ENCODE results near the gene AMOTL2.

The AMOTL2 gene

DNA sequence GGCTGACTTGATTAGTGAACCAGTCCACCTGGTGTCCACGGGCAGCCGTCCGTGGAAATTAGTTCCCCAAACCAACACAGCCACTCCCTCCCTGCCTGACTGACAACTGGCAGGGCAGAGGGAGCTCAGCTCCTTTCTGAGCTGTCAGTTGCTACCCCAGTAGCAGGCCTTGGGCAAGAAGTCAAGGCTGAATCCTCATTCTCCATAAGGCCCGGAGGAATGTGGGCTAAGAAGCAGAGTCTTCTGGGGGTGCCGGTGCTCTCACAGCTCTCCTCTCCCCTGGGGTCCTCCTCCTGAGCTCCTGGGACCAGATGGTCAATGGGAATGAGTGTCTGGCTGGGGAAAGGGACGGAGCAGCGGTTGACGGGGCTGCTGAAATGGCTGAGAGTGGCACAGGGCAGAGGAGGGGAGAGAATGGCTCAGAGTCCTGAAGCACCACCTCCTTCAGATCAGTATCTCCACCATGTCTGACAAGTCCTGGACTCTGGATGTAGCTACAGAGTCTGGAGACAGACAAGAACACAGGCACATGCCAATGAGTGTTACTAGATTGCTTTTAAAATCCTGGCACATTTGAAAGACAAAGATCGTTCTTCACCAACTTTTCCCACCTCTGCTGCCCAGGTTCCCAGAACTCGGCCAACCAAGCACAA is 16.9 kb downstream of the AMOTL2 start:
- no peaks in the 10 kb centered on the region for H3K27me3 ChIP-seq (ENCODE audit: insufficient read depth, low read length, poor library complexity)
- no peak overlapping the region for H3K27ac ChIP-seq (ENCODE audit: low read length)
- no peak for DNase-seq
- H3K79me2 ChIP-seq (ENCODE audit: insufficient read depth, low read length) = no peaks in the 10 kb centered on the region
- H3K9ac ChIP-seq (ENCODE audit: low read depth, low read length) = no peak overlapping the region
- no peaks in the 10 kb centered on the region for H3K9me3 ChIP-seq (ENCODE audit: insufficient read depth, low read length, severe bottlenecking)
- H3K36me3 ChIP-seq (ENCODE audit: insufficient read depth, low read length) = no peaks in the 10 kb centered on the region
- no peaks in the 10 kb centered on the region for H4K20me1 ChIP-seq (ENCODE audit: insufficient read depth, low read length)
- H3K4me2 ChIP-seq (ENCODE audit: insufficient read depth, low read length) = no peak overlapping the region
- no peaks in the 10 kb centered on the region for H3K4me1 ChIP-seq (ENCODE audit: insufficient read depth, low read length)
- H3K4me3 ChIP-seq (ENCODE audit: low read depth in 1 of 2, low read length in 2 of 2) = no peak overlapping the region
- ATAC-seq (ENCODE audit: insufficient read depth, low read depth) = no peak
- no peak overlapping the region for H2AFZ ChIP-seq (ENCODE audit: low read depth, low read length)
- TF ChIP-seq, protein P1, sequence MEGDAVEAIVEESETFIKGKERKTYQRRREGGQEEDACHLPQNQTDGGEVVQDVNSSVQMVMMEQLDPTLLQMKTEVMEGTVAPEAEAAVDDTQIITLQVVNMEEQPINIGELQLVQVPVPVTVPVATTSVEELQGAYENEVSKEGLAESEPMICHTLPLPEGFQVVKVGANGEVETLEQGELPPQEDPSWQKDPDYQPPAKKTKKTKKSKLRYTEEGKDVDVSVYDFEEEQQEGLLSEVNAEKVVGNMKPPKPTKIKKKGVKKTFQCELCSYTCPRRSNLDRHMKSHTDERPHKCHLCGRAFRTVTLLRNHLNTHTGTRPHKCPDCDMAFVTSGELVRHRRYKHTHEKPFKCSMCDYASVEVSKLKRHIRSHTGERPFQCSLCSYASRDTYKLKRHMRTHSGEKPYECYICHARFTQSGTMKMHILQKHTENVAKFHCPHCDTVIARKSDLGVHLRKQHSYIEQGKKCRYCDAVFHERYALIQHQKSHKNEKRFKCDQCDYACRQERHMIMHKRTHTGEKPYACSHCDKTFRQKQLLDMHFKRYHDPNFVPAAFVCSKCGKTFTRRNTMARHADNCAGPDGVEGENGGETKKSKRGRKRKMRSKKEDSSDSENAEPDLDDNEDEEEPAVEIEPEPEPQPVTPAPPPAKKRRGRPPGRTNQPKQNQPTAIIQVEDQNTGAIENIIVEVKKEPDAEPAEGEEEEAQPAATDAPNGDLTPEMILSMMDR (IDR thresholded peaks at IDR 0.05; ENCODE audit: borderline replicate concordance, extremely low read depth, low read length, poor library complexity, severe bottlenecking) = no peak
- TF ChIP-seq EZH2 (IDR thresholded peaks at IDR 0.05; ENCODE audit: borderline replicate concordance, low read depth, low read length, severe bottlenecking) = no peak

DNA sequence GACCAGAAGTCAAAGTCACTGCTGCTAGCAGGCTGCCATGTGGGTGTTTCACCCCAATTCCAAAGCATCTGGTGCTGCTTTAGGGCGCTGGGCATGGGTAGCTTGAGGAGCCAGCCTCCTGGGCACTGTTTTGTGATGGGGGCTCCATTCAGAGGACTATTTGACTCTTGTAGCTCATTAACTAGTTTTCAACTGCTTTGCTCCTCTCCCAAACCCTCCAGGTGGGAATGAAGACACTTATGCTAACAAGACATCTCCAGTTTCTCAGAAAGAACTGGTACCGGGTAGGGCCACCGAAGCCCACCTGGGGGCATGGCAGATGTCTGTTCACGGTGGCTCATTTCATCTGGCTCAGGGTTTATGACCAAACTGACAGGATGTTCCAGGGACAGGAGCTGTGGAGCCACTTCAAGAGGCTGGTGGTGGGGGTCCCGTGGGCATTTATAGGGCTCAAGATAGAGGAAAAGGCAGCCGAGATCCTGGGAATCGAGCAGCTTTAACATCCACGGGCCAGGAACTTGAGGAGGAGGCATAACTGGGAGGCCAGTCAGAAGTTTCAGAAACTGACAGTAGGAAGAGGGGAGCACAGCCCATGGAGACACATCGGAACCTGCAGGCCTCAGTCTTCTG is 17.7 kb downstream of the AMOTL2 start:
- no peak overlapping the region for H3K4me2 ChIP-seq (ENCODE audit: insufficient read depth, low read length)
- no peak overlapping the region for H2AFZ ChIP-seq (ENCODE audit: low read depth, low read length)
- H3K4me1 ChIP-seq (ENCODE audit: insufficient read depth, low read length) = no peaks in the 10 kb centered on the region
- H4K20me1 ChIP-seq (ENCODE audit: insufficient read depth, low read length) = no peaks in the 10 kb centered on the region
- no peaks in the 10 kb centered on the region for H3K79me2 ChIP-seq (ENCODE audit: insufficient read depth, low read length)
- no peak overlapping the region for H3K9ac ChIP-seq (ENCODE audit: low read depth, low read length)
- H3K4me3 ChIP-seq (ENCODE audit: low read depth in 1 of 2, low read length in 2 of 2) = no peak overlapping the region
- TF ChIP-seq, protein P1 (IDR thresholded peaks at IDR 0.05; ENCODE audit: borderline replicate concordance, extremely low read depth, low read length, poor library complexity, severe bottlenecking) = no peak
- TF ChIP-seq EZH2 (IDR thresholded peaks at IDR 0.05; ENCODE audit: borderline replicate concordance, low read depth, low read length, severe bottlenecking) = no peak
- no peaks in the 10 kb centered on the region for H3K36me3 ChIP-seq (ENCODE audit: insufficient read depth, low read length)
- no peaks in the 10 kb centered on the region for H3K9me3 ChIP-seq (ENCODE audit: insufficient read depth, low read length, severe bottlenecking)
- no peak overlapping the region for H3K27ac ChIP-seq (ENCODE audit: low read length)
- ATAC-seq (ENCODE audit: insufficient read depth, low read depth) = no peak
- H3K27me3 ChIP-seq (ENCODE audit: insufficient read depth, low read length, poor library complexity) = no peaks in the 10 kb centered on the region
- DNase-seq = no peak

DNA sequence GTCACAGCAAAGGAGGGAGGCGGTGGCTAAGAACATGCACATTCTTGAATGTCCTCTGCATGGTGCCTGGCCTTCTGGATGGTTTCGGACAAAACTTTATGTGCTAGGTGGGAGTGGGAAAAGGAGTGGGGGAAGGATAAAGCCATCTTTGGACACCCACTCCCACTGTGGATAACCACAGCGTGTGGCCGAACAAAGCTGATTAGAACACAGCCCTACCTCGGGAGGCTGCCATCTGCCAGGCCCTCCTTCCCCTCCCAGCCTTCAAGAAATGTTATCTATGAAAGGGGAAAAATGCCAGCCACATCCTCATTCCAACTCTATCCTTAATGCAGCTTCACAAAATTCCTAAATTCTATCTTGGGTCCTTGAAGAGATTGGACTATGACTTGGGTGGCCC is 18.8 kb downstream of the AMOTL2 start:
- DNase-seq (no peak), ATAC-seq (ENCODE audit: insufficient read depth, low read depth) (no peak)
- Histone ChIP-seq H3K36me3 (ENCODE audit: insufficient read depth, low read length) (no peaks in the 10 kb centered on the region), H3K4me3 (ENCODE audit: low read depth in 1 of 2, low read length in 2 of 2) (no peak overlapping the region), H3K9me3 (ENCODE audit: insufficient read depth, low read length, severe bottlenecking) (no peaks in the 10 kb centered on the region), H3K9ac (ENCODE audit: low read depth, low read length) (no peak overlapping the region), H3K27me3 (ENCODE audit: insufficient read depth, low read length, poor library complexity) (no peaks in the 10 kb centered on the region), H4K20me1 (ENCODE audit: insufficient read depth, low read length) (no peaks in the 10 kb centered on the region), H3K27ac (ENCODE audit: low read length) (no peak overlapping the region), H3K4me2 (ENCODE audit: insufficient read depth, low read length) (no peak overlapping the region), H3K79me2 (ENCODE audit: insufficient read depth, low read length) (no peaks in the 10 kb centered on the region), H2AFZ (ENCODE audit: low read depth, low read length) (no peak overlapping the region), H3K4me1 (ENCODE audit: insufficient read depth, low read length) (no peaks in the 10 kb centered on the region)
- TF ChIP-seq, protein P1 (IDR thresholded peaks at IDR 0.05; ENCODE audit: borderline replicate concordance, extremely low read depth, low read length, poor library complexity, severe bottlenecking) = no peak
- no peak for TF ChIP-seq EZH2 (IDR thresholded peaks at IDR 0.05; ENCODE audit: borderline replicate concordance, low read depth, low read length, severe bottlenecking)
